SKM-1 treated with dmso at 0.1 percent for 144 hours (cell line): ENCODE measurements around the gene TGFBR2.
A peak's percentile ranks its signal among the peaks of the same experiment; 100 is the strongest.

Source experiments
- DNase-seq: peaks from one replicate; lab custom pipeline; 2025; ENCODE audit not compliant: unreplicated experiment; lab: John Stamatoyannopoulos, UW

The TGFBR2 gene

DNA sequence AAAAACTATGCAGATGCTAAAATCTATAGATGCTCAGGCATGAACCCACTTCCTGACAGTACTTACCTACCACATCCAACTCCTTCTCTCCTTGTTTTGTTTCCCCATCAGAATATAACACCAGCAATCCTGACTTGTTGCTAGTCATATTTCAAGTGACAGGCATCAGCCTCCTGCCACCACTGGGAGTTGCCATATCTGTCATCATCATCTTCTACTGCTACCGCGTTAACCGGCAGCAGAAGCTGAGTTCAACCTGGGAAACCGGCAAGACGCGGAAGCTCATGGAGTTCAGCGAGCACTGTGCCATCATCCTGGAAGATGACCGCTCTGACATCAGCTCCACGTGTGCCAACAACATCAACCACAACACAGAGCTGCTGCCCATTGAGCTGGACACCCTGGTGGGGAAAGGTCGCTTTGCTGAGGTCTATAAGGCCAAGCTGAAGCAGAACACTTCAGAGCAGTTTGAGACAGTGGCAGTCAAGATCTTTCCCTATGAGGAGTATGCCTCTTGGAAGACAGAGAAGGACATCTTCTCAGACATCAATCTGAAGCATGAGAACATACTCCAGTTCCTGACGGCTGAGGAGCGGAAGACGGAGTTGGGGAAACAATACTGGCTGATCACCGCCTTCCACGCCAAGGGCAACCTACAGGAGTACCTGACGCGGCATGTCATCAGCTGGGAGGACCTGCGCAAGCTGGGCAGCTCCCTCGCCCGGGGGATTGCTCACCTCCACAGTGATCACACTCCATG, 65.3 kb downstream of the TGFBR2 start:
- no peak for DNase-seq

DNA sequence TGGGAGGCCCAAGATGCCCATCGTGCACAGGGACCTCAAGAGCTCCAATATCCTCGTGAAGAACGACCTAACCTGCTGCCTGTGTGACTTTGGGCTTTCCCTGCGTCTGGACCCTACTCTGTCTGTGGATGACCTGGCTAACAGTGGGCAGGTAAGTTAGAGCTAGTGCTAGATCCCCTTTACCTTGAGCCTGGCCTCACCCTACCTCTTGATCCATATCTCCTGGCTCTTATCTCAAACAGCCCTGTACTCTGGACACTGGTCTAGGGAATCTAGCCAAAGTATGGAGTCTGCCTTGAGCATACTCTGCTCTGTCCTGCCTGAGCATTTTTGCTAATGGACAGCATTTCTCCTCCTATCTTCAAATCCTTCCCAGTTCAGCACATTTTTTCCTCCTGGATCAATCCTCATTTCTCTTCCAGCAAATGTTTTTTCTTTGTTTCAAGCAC, 65.9 kb downstream of the TGFBR2 start:
- DNase-seq: no peak

DNA sequence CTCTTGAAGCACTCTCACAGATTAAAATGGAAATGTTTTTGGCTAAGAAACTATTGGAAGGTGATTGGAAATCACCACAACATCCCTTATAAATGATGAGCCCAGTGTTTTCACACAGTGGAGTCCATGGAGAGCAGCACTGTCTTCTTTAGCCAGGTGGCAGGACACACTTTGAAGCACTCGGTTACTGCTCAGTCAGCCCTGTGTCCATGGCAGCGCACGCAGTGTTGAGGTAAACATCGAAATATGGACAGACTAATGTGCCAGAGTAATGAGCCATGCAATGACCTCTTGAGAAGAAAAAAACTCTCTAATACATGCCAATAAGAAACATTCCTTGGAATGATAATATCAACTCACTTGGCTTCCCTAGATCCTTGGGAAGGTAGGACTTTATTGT, 66.6 kb downstream of the TGFBR2 start:
- DNase-seq: no peak

DNA sequence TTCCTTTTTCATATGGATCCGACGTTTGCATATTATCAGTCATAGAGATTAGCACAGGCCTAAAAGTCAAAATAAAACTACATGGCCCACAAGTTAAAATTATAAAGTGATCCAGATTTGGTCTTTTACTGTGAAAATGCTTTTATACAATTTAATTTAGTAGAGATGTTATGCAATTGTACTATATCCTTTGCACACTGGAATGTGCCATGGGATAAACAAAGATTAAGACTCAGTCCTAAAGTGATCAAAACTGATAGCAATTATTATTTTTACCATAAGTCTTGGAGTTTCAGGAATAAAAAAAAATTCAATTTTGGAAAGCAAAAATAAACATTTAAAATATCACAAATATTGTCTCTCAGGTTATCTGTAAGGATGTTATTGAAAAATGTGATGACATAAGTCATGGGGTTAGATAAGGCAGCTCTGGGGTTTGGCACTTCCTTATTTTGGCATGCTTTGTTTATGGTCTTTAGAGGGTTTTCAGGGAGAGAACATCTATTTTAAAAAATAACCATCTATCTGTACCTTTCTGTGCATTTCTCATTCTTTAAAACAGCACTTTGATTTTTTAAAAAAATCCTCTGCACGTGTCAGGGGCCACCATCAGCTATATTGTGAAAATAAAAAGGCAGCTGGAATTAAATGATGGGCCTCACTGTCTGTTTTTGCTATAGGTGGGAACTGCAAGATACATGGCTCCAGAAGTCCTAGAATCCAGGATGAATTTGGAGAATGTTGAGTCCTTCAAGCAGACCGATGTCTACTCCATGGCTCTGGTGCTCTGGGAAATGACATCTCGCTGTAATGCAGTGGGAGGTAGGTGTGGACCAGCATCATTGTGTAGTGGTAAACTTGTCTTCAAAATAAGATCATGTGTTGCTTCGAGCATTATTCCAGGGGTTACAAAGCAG, 67.3 kb downstream of the TGFBR2 start:
- DNase-seq: peak; percentile 20

DNA sequence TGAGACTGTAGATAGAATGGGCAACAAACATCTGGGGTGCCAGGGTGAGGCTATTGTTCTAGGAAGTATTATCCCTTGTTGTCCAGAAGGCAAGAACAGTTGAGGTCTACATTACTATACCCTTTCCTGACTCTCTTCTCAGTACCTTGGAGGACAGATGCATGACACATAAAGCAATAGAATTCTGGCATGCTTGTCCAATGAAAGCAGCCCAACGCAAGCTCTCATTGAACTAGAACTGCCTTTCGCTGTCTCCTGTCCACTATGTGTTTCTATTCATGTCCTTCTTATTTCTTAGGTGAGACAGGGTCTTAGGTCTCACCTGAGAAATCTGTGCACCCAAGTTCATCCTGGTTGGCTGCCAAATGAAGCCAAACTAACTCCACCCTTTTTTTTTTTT, 68.6 kb downstream of the TGFBR2 start:
- DNase-seq: no peak

DNA sequence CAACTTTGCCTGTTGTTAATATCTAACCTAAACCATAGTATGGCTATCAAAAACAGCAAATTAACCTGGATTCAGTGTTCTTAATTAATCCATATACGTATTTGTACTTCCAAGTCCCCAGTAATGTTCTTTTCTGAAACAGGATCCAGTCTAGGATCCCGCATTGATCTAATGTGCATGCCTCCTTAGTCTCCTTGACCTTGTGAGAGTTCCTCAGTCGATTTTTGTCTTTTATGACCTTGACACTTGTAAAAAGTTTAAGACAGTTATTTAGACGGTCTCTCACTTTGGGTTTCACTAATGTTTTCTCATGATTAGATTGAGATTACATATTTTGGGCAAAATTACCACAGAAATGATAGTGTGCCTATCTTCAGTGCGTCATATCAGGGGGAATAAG, 69.4 kb downstream of the TGFBR2 start:
- no peak for DNase-seq

DNA sequence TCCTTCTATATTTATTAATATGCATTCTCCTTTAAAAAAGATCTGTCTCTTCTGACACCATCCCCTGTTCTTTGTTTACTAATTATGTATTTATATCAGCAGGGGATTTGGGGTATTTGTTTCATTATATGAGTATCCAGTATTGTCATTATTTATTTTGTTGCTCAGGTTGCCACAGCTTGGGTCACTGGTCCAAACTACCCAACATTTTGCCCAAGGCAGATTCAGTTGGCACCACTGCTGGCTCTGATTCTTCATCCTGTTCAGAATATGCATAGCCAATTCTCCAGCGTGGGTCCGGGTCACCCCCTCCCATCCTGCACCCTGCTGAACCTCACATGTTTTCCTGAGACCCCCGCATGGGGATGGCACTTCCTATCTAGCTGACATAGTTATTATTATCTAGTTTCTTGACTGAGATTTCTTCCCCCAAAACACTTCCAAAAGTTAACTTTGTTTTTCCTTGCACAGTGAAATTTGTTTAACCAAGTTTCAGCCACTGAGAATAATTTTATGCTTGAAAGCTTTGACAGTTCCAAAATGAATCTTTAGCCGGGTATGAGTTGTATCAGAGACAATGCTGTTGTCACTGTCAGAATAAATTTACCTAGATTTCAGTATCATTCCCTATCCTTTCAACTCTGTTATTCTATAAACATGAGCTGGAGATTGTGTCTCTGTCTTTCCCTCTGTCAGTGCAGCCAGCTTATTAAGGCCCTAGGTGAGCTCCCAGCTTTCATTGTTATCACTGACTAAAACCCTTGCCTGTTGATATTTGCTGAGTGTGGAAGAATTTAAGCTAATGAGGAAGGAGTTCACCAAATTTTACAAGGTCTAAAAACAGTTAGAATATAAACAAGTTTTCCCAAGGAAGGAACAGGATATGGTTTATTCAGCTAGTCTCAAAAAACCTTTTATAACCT, 70.3 kb downstream of the TGFBR2 start:
- DNase-seq: no peak

DNA sequence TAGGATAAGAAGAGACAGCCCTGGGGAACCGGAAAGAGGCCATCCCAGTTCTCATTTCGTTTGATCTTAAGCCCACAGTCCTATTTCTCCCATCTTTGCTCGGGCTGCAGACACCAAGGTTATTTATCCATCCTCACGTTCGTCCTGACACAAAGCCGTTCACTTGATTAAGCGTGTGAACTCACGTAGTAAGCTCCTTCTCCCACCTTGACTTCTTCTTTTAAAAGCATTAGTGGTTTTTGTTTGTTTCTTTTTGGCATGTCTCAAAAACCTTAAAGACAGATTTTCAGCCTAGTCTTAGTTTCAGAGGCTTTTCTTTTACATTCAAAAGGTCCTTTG, 70.9 kb downstream of the TGFBR2 start:
- DNase-seq: no peak

DNA sequence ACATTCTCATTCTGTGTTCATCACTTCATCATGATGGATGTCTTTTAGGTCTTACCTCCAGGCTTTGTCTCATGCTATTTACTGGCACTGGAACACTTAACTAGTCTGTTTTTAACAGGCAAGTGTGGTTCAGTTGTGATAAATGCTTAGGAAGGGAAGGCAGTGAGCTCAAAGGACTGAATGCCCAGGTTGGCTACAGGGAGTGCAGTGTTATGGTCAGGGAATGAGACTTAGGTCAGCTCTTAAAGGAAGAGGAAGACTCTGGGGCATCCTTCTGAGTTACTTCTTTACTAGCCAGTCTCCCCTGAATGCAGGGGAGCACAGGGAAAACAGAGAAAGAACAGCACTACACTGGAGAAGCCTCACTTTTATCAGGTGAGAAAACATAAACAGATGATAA, 72.6 kb downstream of the TGFBR2 start:
- no peak for DNase-seq

DNA sequence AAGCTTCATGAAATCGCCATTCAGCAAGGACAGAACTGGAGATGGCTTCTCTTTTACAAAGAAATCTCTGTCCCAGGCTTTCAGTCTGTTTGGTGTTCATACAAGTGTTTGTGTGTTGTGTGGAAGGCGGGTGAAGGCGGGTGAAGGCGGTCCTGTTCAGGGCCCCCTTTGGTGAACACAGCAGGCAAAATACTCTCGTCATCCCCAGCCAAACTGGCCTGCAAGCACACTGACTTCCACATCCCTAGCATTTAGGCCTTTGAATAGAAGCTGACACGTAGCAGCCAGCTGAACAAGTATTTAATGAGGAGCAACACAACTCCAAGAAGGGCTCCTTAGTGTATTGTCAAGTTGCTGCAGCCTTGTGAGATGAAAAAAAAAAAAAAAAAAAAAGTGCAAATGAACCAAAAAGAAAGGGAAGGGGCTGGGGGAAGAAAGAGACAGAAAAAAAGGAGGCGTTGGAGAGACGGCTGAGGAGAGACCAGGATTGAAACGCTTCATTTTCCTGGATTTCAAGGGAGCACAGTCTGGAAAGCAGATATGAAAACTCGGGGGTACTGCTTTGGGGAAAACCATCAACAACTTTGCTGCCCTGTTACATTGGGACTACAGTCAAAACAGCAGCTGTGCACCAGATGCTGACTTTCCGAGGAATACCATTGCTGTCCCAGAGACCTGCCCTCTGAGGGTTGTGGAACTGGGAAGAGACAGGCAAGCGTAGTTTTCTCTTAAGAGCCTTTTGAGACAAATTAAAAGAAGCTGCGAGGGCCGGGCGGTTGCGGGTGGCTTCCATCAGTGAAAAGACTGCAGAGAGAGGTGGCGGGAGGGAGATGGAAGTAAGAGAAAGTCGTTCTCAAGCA, 74.6 kb downstream of the TGFBR2 start:
- no peak for DNase-seq

DNA sequence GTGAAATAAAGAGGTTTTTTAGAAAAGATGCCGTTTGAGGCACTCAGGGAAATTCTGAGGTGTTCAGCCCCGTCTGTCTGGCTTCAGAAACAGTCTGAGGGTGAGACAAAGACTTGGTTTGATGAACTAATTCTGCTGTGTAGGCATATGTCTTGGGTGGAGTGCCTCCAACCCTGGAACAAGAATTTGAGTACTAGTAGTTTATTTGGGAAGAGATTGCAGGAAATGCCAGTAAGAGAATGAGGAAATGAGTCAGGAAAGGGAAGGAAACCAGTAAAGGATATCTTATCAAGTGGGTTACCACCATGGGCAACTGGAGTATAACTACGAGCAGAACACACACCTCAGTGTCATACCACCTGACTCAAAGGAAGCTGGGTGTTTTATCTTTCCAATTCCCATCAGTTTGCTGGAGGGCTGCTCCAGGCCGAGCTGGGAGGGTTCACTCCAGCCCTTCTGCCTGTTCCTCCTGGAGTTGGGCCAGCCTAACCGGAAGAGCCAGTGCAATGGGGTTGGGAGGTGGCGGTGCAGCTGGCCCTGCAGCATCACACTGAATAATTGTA, 75.3 kb downstream of the TGFBR2 start:
- DNase-seq: no peak

DNA sequence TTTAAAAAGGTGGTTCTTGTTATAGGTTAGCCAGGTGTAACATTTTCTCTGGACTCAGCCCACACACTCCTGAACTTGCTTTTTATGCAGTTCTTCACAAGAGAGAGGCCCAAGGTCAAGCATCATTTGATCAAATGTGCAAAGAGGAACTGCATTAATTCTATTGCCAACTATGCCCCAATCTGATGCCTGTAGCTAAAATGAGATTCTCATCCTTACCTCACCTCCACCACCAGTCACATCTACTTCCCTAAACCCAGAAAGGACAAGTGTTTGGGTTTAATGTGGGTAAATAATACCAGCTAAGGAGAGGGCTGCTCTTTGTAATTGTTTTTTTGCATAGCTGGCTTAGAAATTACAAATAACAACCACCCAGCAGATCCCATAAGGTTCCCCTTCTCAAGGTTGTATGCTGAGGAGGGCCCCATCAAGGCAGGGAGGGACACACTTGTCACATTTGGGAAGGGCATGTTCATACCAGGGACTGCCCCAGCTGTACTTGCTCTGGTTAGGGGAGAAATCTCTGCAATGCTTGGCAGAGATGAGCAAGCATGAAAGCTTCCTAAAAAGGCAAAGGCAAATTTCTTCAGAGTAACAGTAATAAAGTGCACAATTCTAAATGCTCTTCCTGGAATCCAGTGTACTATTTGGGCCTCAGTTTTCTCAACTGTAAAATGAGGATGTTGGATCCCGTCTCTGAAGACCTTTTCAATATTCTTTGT, 76.2 kb downstream of the TGFBR2 start:
- DNase-seq: peak; percentile 26

DNA sequence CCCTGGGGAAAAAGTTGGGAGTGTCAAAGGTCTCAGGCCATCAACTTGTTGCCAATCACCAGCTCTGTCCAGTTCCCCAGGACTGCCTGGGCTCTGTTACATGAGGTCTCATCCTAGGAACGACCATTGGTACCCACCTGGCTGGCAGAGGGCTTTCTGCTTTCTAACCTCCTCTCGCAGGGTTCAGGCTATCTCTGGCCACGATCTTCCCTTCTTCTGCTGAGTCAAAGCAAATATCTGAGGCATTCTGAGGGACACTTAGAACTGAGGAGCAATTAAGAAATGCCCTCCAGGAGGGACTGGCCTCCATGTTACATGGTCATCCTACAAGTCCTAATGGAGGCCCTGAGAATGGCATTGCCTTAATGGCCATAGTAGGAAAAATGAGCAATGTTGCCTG, 77.4 kb downstream of the TGFBR2 start:
- DNase-seq: no peak

DNA sequence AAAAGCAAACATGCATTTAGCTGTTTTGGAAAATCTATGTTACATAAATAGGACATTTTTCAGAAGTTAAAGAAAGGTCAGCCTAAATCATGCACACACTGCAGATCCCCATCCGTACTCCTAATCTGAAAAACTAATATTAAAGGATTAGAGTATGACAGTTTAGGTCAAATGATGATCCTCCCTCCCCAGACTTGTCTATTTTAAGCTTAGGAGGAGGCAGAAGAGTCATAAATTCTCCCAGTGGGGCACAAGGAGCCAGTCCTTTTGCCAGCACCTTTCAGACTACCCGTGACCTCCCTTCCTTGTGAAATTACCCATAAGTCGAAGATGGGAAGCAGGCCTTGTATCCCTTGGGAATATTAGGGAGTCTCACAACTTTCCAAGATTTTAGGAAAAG, 78.0 kb downstream of the TGFBR2 start:
- no peak for DNase-seq

DNA sequence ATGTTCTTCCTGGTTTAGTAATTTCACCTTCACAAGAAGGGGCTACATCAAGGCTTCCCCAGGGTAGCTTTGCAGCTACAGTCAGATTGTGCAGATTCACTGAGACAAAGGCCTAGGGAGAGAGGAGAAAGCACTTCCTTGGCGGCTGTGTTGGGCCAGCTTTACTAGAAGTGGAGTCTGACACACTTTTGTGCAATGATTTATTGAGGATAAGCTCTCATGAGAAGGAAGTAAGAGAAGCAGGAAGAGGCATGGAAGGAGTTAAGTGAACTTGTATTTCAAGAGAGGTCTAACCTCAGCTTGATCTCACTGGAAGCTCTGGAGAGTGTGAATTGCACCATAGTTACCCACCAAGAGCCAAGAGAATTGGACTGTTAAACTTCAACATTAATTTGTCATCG, 78.9 kb downstream of the TGFBR2 start:
- peak; percentile 15 for DNase-seq

DNA sequence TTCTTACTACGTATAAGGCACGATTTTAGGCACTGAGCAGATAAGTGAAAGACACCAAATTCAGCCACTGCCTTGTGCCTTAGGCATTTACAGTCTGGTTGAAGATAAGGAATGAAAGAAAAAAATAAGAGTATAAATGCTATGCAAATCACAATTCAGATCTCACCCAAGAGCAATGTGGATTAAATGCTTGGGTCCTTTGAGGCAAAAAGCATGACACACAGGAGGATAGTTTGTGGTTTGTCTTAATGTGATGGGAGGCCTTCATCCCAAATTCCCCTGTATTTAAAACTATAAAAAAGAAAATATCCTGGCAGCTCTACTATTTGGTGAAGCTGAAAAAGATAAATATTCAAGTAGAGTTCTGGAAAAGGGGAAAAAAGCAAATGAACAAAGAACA, 79.8 kb downstream of the TGFBR2 start:
- no peak for DNase-seq

DNA sequence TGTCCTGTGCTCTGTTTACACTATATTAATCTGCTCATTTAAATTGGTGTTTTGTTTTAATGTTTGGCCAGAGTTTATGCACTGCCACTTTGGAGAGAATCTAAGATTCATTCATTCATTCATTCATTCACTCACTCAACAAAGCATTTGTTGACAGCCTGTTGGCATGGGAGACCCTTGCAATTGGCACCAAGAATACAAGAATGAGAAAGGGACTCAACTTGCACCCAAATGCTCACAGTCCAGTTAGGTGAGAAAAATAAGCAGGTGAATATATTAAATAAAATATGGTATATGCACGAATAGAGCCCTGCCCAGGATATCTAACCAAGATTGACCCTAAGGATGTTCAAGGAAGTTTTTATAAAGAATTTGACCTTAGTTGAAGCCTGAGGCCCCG, 80.4 kb downstream of the TGFBR2 start:
- DNase-seq: no peak

DNA sequence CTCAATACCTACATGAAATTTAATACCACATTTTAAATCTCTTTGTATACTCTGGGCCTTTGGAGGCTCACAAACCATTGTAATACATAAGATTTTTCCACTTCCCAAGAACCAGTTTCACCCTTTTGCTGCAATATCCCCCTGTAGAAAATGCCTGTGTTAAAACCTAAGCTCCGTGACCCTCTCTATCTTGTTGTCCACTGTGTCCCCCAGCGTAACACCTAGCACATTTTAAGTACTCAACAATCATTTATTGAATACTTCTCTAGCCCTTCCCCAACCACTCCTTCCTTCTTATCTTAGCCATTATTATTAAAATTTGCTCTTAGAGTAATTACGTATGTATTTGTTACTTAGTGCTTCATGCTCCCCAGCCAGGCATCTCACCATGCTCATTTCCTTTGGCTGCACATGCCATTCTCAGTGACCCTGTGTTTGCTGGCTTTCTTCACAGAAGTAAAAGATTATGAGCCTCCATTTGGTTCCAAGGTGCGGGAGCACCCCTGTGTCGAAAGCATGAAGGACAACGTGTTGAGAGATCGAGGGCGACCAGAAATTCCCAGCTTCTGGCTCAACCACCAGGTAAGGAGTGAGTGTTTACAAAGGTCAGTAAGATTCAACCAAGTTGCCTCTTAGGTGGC, 81.6 kb downstream of the TGFBR2 start:
- DNase-seq: no peak
